ENCODE results near the gene ISG20.

DNA sequence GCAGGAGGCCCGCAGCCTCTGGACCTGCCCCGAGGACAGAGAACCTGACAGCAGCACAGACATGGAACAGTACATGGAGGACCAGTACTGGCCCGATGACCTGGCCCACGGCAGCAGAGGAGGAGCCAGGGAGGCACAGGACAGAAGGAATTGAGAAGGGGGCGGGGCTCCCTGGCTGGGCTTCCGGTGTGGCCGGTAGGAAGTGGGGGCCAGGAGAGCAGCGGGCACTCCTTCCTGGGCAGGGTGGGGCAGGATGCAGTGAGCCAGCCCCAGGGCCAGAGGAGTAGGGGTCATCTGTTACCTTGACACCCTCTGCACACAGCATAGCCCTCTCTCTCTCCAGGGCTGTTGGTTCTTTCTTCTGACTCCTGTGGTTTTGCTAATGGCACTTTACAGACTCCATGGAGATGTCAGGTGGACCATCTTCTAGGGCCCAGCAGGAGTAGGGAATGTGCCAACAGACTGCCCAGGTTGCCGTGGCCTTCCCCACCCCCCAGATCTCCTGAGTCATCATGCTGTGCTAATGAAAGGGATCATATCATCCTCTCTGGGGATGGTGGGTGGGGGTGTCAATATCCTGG is 8.6 kb upstream of the ISG20 start:
- TF ChIP-seq, protein P1, sequence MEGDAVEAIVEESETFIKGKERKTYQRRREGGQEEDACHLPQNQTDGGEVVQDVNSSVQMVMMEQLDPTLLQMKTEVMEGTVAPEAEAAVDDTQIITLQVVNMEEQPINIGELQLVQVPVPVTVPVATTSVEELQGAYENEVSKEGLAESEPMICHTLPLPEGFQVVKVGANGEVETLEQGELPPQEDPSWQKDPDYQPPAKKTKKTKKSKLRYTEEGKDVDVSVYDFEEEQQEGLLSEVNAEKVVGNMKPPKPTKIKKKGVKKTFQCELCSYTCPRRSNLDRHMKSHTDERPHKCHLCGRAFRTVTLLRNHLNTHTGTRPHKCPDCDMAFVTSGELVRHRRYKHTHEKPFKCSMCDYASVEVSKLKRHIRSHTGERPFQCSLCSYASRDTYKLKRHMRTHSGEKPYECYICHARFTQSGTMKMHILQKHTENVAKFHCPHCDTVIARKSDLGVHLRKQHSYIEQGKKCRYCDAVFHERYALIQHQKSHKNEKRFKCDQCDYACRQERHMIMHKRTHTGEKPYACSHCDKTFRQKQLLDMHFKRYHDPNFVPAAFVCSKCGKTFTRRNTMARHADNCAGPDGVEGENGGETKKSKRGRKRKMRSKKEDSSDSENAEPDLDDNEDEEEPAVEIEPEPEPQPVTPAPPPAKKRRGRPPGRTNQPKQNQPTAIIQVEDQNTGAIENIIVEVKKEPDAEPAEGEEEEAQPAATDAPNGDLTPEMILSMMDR (IDR thresholded peaks at IDR 0.05; ENCODE audit: low read depth, low read length) = no peak
- no peak for TF ChIP-seq EZH2phosphoT487 (IDR thresholded peaks at IDR 0.05; ENCODE audit: low read depth)
